Gastrocnemius medialis (tissue), 4 donors: ENCODE results near the gene INF2.
"Not testable (repeated sequence)": the region's sequence is repeated elsewhere in the genome, so short reads cannot be mapped to it uniquely, and the experiment has no call there.

ENCODE experiments used
- POLR2A ChIP-seq, 2 donors: fragments of 450-650 bp; IDR thresholded peaks; one replicate each; pipeline ENCODE4 v1.6.1; 2017; ENCODE audit warnings: antibody characterized with exemption in 2 of 2, mild to moderate bottlenecking in 2 of 2, moderate library complexity in 2 of 2
- TF ChIP-seq, protein P1 (sequence below), 5 experiments: fragments of 450-650 bp in 3 of 5; fragments of 200-600 bp in 2 of 5; sonication (generic) in 2 of 5; IDR thresholded peaks in 4 of 5; conservative IDR thresholded peaks in 1 of 5; 1 replicate in 4 of 5; 2 replicates in 1 of 5; pipeline ENCODE4 v1.5.1; 2016 to 2019; ENCODE audit warnings: antibody characterized with exemption in 5 of 5, mild to moderate bottlenecking in 3 of 5, moderate library complexity in 3 of 5

DNA sequence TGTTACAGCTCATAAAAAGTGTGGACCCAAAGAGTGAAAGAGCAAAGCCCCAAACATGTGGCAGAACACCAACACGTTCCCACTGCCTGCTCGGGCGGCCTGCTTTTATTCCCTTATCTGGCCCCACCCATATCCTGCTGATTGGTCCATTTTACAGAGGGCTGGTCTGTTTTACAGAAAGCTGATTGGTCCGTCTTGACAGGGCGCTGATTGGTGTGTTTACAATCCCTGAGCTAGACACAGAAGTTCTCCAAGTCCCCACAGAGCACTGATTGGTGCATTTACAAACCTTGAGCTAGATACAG, 61.3 kb downstream of the INF2 start:
- TF ChIP-seq POLR2A (IDR thresholded peaks at IDR 0.05) = not testable (repeated sequence)
- TF ChIP-seq, protein P1, sequence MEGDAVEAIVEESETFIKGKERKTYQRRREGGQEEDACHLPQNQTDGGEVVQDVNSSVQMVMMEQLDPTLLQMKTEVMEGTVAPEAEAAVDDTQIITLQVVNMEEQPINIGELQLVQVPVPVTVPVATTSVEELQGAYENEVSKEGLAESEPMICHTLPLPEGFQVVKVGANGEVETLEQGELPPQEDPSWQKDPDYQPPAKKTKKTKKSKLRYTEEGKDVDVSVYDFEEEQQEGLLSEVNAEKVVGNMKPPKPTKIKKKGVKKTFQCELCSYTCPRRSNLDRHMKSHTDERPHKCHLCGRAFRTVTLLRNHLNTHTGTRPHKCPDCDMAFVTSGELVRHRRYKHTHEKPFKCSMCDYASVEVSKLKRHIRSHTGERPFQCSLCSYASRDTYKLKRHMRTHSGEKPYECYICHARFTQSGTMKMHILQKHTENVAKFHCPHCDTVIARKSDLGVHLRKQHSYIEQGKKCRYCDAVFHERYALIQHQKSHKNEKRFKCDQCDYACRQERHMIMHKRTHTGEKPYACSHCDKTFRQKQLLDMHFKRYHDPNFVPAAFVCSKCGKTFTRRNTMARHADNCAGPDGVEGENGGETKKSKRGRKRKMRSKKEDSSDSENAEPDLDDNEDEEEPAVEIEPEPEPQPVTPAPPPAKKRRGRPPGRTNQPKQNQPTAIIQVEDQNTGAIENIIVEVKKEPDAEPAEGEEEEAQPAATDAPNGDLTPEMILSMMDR (IDR thresholded peaks at IDR 0.05 in 4 of 5, conservative IDR thresholded peaks at IDR 0.05 in 1 of 5) = not testable (repeated sequence)
